T-helper 2 cell treated with Interferon-gamma antibody and Interleukin-4, amounts not matched to agents 5 μg/mL and 100 μg/mL, for 36 hours (primary cell): ENCODE results near the gene FAM83E.
"Not testable (repeated sequence)": the region's sequence is repeated elsewhere in the genome, so short reads cannot be mapped to it uniquely, and the experiment has no call there.

ENCODE experiments used
- DNase-seq: peaks from one replicate; pipeline ENCODE4 v3.0.0; 2021; ENCODE audit warnings: low spot score
- H3K27ac Mint-ChIP-seq: one replicate; pipeline ENCODE4 v1.8.0; 2021; ENCODE audit warnings: mild to moderate bottlenecking, mixed read lengths
- H3K27me3 Mint-ChIP-seq: one replicate; pipeline ENCODE4 v1.8.0; 2021; ENCODE audit warnings: low read depth, mixed read lengths
- H3K36me3 Mint-ChIP-seq: one replicate; pipeline ENCODE4 v1.8.0; 2021; ENCODE audit warnings: low read depth, mixed read lengths
- H3K4me1 Mint-ChIP-seq: one replicate; pipeline ENCODE4 v1.8.0; 2021; ENCODE audit warnings: low read depth, mixed read lengths
- H3K4me3 Mint-ChIP-seq: one replicate; pipeline ENCODE4 v1.8.0; 2022; ENCODE audit warnings: mild to moderate bottlenecking, moderate library complexity, mixed read lengths
- H3K9me3 Mint-ChIP-seq: one replicate; pipeline ENCODE4 v1.8.0; 2021; ENCODE audit warnings: mixed read lengths

Gene FAM83E

DNA sequence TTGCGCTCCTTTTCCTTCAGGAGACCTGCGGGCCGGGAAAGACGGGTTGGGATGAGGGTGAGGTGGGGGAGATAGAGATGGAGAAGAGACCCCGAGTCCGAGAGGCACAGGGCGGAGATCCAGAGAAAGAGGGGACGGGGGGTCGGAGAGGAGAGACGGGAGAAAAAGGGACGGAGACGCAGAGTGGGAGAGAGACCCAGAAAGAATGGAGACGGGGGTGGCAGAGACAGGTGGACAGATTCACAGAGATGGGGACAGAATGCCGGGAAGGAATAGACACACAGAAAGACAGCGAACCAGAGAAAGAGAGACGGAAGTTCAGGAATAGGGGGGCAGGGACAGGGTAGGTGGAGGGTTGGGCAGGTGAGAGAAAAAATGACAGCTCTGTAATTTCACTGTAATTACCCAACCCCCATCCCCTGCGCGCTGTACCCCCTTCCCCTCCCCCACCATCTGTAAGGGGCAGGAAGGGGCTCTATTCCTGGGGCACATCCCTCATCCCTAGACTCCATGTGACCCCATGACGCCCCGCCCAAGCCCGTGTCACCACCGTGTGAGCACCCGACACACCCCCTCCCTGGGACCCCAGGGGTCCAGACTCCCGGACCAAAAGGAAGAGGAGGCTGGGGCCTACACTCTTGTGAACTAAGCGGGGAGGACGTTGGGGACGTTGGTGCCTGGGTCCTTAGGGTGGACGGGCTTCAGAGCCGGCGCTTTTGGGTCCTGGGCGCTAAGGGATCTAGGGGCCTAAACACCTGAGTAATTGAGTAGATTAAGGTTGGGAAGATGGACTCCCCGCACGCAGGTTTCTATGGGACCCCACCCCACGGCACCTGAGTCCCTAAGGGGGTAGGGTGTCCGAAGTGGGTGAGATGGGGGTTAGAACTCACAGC lies 21.3 kb upstream of the FAM83E start:
- peaks cover 30% of the 10 kb centered on the region for H3K4me1 Mint-ChIP-seq
- H3K36me3 Mint-ChIP-seq: no peaks in the 10 kb centered on the region
- H3K27me3 Mint-ChIP-seq: no peaks in the 10 kb centered on the region
- H3K4me3 Mint-ChIP-seq: peak overlapping the region; percentile 85
- DNase-seq: no peak
- H3K9me3 Mint-ChIP-seq: peaks cover 5% of the 10 kb centered on the region
- H3K27ac Mint-ChIP-seq: peak overlapping the region; percentile 95

DNA sequence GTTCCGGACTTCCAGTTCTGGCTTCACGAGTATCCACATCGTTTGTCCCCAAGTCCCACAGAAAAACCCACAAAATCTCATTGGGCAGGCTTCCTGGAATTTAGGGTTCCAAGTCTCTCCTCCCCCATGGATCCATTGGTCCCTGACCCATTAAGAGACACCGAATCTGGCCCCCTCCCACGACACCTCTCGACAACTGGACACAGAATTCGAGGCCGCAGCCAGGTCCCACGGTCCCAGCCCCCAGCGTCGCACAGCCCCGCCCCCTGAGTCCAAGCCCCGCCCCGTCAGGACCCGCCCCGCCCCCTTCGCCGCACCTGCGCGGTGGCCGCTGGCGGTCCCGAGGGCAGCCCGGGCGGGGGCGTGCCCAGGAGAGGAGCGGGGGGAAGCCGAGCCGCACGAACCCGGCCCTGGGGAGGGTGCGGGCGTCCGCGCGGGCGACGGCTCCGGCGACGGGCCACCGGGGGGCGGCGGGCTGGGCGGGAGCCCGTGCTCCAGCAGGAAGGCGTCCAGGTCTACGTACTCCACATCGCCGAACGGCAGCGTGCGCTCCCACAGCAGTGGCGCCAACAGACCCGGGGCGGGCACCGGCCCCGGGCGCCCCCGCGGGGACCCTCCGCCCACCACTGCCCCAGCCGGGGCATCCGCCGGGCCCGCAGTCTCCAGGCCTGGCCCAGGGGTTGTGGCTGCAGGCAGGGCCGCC lies 20.5 kb upstream of the FAM83E start:
- Mint-ChIP-seq H3K36me3 (peaks cover 4% of the 10 kb centered on the region), H3K4me1 (peaks cover 30% of the 10 kb centered on the region), H3K27ac (peak overlapping the region; percentile 95), H3K9me3 (peaks cover 5% of the 10 kb centered on the region), H3K27me3 (no peaks in the 10 kb centered on the region), H3K4me3 (peak overlapping the region; percentile 85)
- DNase-seq: peak; percentile 79

DNA sequence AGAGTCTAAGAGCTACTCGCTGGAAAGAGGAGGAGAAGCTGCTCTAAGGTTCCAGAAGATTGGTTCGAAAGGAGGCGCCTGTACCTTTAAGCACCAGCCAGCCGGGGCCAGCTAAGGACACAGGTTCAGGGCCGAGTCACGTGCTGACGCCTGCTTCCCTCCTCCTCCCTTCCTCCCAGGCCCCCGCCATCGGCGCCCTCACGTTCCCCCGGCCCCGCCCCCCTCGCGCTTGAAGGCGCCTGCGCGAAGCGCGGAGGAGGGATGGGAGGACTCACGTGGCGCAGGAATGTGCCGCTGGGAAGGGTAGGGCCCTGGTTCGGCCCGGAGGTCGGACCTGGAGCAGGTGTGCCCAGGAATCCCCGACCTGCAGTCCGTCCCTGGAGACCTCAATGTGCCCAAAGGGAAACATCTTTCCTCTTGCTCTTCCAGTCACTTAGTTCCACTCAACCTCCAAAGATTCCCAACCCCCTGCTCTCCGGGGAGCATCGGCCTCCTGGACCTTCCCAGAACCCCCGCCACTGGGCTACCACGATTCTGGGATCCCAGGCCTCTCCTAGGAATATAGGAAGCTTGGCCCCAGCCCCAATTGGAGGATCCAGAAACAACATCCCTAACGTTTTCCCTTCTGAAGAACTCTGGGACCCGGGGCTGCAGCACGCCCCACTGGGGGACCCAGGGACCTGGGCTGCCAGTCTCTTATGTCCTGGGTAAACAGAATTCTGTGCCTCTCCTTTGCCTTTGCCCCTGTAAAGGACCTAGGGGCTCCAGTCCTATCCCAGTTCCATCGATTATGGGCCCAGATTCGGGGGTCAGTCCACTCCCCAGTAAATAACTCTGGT lies 19.8 kb upstream of the FAM83E start:
- Mint-ChIP-seq H3K4me3 (peak overlapping the region; percentile 79), H3K9me3 (peaks cover 5% of the 10 kb centered on the region), H3K27me3 (no peaks in the 10 kb centered on the region), H3K4me1 (peaks cover 30% of the 10 kb centered on the region), H3K27ac (peak overlapping the region; percentile 85), H3K36me3 (peaks cover 9% of the 10 kb centered on the region)
- DNase-seq: peak; percentile 90

DNA sequence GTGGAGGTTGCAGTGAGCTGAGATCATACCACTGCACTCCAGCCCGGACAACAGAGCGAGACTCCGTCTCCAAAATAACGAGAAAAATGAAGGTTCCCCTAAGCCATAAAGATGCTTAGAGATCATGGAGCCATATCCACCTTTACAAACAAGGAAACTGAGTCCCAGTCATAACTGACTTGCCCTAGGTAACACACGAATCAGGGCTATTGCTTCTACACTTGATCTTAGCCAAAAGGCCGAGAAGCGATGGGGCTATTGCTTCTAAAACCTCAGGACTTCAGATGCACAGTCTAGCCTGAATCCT lies 19.1 kb upstream of the FAM83E start:
- H3K4me1 Mint-ChIP-seq: peaks cover 30% of the 10 kb centered on the region
- peak overlapping the region; percentile 85 for H3K27ac Mint-ChIP-seq
- DNase-seq: no peak
- no peaks in the 10 kb centered on the region for H3K27me3 Mint-ChIP-seq
- peaks cover 11% of the 10 kb centered on the region for H3K36me3 Mint-ChIP-seq
- peak overlapping the region; percentile 79 for H3K4me3 Mint-ChIP-seq
- peaks cover 5% of the 10 kb centered on the region for H3K9me3 Mint-ChIP-seq

DNA sequence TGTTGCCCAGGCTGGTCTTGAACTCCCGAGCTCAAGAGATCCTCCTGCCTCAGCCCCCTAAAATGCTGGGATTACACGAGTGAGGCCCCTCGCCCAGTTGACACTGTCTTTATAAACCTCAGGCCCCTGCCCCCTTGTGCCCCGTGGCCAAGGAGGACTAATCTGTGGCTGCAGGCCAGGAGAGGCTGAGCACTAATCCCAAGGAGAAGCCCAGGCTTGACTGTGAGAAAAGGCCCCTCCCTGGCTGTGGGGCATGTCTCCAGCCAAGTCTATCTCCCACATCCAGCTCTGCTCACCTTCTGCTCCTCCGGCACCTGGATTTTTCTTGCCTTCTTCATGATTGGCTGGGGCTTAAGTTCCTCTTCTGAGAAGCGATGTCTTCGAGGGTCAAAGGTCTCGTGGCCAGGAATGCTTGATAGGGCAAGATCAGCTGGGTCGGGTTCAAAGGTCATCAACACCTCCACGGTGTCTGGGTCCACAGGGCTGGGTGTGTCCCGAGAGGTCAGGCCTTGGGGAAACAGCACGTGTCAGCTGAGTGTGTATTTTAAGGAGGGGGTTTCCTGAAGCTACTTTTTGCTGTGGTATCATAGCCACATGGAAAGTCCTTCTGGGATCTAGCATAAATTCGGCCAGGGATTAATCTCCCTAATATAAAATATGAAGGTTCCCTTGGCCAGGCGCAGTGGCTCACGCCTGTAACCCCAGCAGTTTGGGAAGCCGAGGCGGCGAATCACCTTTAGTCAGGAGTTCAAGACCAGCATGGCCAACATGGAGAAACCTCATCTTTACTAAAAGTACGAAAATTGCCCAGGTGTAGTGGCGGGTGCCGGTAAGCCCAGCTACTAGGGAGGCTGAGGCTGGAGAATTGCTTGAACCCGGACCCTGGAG lies 18.5 kb upstream of the FAM83E start:
- Mint-ChIP-seq H3K4me3 (peak overlapping the region; percentile 79), H3K27me3 (no peaks in the 10 kb centered on the region), H3K27ac (peak overlapping the region; percentile 26), H3K4me1 (peaks cover 27% of the 10 kb centered on the region), H3K36me3 (peaks cover 14% of the 10 kb centered on the region), H3K9me3 (peaks cover 2% of the 10 kb centered on the region)
- no peak for DNase-seq

DNA sequence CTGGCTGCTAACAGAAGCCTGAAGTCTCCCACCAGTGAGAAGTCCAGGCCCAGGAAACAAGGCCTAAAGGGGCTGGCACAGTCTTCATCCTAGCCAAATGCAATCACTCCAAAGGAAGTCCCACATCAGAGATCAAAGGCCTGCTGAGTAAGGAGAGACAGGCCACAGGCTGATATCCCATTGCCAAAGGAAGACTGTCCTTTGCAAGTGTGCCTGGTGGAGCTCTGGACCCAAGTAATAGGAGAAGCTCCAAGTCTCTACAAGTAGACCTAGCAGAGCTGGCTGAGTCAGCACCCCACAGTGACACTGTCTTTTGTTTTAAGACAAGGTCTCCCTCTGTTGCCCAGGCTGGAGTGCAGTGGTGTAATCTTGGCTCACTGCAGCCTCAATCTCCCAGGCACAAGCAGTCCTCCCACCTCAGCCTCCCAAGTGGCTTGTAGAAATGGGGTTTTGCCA lies 17.8 kb upstream of the FAM83E start:
- Mint-ChIP-seq H3K4me3 (no peak overlapping the region), H3K36me3 (peaks cover 14% of the 10 kb centered on the region), H3K9me3 (no peaks in the 10 kb centered on the region), H3K27me3 (no peaks in the 10 kb centered on the region), H3K27ac (no peak overlapping the region), H3K4me1 (peaks cover 22% of the 10 kb centered on the region)
- no peak for DNase-seq

DNA sequence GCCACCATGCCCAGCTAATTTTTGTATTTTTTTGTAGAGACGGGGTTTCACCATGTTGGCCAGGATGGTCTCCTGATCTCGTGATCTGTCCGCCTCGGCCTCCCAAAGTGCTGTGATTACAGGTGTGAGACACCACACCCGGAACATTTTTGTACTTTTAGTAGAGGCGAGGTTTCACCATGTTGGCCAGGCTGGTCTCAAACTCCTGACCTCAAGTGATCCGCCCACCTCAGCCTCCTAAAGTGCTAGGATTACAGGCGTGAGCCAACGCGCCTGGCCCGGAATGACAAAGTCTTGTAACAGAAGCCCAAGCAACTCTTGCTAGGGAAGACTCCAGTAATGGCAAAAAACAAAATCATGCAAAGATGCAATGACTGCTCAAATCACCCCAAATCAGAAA lies 17.4 kb upstream of the FAM83E start:
- peaks cover 20% of the 10 kb centered on the region for H3K4me1 Mint-ChIP-seq
- not testable (repeated sequence) for H3K27ac Mint-ChIP-seq

DNA sequence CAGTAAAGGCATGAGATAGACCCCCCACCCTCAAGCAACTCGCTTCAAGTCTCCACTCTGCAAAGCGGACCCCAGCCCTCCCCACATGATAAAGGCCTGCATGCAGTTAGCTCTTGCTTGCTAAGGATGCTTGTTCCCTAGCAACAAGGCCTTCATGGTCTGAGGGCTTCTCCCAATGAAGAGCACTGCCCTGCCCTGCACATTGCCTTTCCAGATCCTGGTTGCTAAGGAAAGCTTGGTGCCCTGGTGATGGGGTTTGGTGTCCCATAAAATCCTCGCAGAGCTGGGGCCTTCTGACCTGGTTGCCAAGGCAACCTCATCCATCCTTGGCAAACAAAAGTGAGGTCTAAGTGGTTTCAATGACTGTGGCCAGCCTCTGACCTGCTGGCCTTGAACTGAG lies 16.3 kb upstream of the FAM83E start:
- no peaks in the 10 kb centered on the region for H3K9me3 Mint-ChIP-seq
- H3K36me3 Mint-ChIP-seq: peaks cover 16% of the 10 kb centered on the region
- no peak overlapping the region for H3K4me3 Mint-ChIP-seq
- H3K4me1 Mint-ChIP-seq: peaks cover 20% of the 10 kb centered on the region
- H3K27ac Mint-ChIP-seq: no peak overlapping the region
- no peaks in the 10 kb centered on the region for H3K27me3 Mint-ChIP-seq
- DNase-seq: no peak

More for the DNA sequence above, 17.4 kb upstream of the FAM83E start:
- H3K4me3 Mint-ChIP-seq, H3K9me3 Mint-ChIP-seq, DNase-seq, H3K27me3 Mint-ChIP-seq: not testable (repeated sequence)
- H3K36me3 Mint-ChIP-seq: peaks cover 14% of the 10 kb centered on the region

DNA sequence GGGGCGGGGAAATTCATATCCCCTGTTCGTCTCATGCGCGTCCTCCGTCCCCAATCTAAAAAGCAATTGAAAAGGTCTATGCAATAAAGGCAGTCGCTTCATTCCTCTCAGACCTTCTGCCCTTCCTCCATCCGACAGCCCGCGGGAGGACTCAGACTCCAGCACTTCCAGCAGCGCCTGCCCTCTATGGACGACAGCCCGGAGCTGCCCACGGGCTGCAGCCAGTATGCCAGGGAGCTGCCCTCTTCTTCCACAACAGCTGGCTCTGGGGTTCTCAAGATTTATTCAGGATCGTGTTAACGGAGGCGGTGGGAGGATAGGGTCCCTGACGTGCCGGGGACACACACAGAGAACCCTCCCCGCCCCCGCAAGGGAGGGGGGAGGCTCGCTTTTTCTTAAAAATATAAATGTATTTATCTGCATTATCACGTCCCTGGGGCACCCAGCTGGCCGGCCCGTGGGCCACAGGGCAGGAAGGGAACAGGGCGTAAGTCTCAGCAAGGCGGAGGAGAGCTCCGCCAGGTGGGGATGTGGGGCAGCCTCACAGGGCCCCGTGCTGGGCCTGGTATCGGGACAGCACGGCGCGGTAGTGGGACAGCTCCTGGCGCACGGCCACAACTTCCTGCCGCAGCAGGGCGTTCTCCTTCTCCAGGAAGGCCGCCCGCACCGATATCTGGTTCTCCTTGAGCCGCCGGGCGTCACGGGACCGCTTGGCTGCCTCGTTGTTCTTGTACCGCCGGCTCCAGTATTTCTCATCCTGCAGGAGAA lies 15.6 kb upstream of the FAM83E start:
- Mint-ChIP-seq H3K27me3 (no peaks in the 10 kb centered on the region), H3K4me1 (peaks cover 17% of the 10 kb centered on the region), H3K9me3 (no peaks in the 10 kb centered on the region), H3K36me3 (peaks cover 16% of the 10 kb centered on the region), H3K27ac (peak overlapping the region; percentile 41), H3K4me3 (no peak overlapping the region)
- DNase-seq: no peak

DNA sequence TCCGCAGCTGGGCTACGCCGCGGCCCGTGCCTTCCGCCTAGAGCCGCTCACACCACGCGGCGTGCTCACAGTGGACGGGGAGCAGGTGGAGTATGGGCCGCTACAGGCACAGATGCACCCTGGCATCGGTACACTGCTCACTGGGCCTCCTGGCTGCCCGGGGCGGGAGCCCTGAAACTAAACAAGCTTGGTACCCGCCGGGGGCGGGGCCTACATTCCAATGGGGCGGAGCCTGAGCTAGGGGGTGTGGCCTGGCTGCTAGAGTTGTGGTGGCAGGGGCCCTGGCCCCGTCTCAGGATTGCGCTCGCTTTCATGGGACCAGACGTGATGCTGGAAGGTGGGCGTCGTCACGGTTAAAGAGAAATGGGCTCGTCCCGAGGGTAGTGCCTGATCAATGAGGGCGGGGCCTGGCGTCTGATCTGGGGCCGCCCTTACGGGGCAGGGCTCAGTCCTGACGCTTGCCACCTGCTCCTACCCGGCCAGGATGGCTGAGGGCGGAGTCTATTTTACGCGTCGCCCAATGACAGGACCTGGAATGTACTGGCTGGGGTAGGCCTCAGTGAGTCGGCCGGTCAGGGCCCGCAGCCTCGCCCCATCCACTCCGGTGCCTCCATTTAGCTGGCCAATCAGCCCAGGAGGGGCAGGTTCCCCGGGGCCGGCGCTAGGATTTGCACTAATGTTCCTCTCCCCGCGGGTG lies 14.9 kb upstream of the FAM83E start:
- peaks cover 16% of the 10 kb centered on the region for H3K36me3 Mint-ChIP-seq
- no peak overlapping the region for H3K27ac Mint-ChIP-seq
- H3K9me3 Mint-ChIP-seq: no peaks in the 10 kb centered on the region

DNA sequence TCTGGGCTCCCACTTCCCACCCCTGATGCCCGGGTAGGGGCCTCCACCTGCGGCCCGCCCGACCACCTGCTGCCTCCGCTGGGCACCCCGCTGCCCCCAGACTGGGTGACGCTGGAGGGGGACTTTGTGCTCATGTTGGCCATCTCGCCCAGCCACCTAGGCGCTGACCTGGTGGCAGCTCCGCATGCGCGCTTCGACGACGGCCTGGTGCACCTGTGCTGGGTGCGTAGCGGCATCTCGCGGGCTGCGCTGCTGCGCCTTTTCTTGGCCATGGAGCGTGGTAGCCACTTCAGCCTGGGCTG lies 14.4 kb upstream of the FAM83E start:
- peaks cover 17% of the 10 kb centered on the region for H3K4me1 Mint-ChIP-seq
- H3K36me3 Mint-ChIP-seq: peaks cover 16% of the 10 kb centered on the region
- no peak for DNase-seq

More for the DNA sequence above, 14.9 kb upstream of the FAM83E start:
- DNase-seq: no peak
- Mint-ChIP-seq H3K27me3 (no peaks in the 10 kb centered on the region), H3K4me1 (peaks cover 16% of the 10 kb centered on the region), H3K4me3 (no peak overlapping the region)

DNA sequence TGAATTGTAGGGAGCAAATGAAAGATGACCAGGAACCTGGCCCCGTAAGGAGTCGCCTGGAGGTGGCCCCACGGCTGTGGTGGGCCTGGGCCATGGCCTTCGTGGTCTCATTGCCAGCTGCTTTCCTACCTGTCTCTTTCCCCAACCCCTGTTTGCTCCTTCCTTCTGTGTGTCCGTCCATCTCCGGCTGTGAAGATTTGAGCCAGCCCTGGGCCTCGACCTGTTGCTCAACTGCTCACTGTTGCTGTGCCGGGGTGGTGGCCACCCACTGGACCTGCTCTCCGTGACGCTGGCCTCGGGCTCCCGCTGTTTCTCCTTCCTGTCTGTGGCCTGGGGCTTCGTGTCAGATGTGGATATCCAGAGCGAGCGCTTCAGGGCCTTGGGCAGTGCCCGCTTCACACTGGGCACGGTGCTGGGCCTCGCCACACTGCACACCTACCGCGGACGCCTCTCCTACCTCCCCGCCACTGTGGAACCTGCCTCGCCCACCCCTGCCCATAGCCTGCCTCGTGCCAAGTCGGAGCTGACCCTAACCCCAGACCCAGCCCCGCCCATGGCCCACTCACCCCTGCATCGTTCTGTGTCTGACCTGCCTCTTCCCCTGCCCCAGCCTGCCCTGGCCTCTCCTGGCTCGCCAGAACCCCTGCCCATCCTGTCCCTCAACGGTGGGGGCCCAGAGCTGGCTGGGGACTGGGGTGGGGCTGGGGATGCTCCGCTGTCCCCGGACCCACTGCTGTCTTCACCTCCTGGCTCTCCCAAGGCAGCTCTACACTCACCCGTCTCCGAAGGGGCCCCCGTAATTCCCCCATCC lies 13.8 kb upstream of the FAM83E start:
- Mint-ChIP-seq H3K4me1 (peaks cover 16% of the 10 kb centered on the region), H3K36me3 (peaks cover 18% of the 10 kb centered on the region), H3K4me3 (no peak overlapping the region), H3K9me3 (no peaks in the 10 kb centered on the region), H3K27ac (peak overlapping the region; percentile 65), H3K27me3 (no peaks in the 10 kb centered on the region)
- no peak for DNase-seq

More for the DNA sequence above, 14.4 kb upstream of the FAM83E start:
- no peak overlapping the region for H3K4me3 Mint-ChIP-seq
- no peaks in the 10 kb centered on the region for H3K27me3 Mint-ChIP-seq
- H3K9me3 Mint-ChIP-seq: no peaks in the 10 kb centered on the region
- H3K27ac Mint-ChIP-seq: no peak overlapping the region
